ENCODE measurements around the gene HMGN4. TPM values are rescaled to one million over a fixed set of nuclear protein-coding genes. Genes with fewer than 3 reads are reported as not detected.

Gene HMGN4
- total and polyA plus RNA-seq, 9 of the 15 experiments (the other 6 are each of a cell fraction or from before 2014, with no cell fraction given), result 35.4 to 134 (median 94.1) TPM

GRCh38 chr6:26521600-26522391 lies 16.4 kb upstream of the HMGN4 start (continued):
- no peak for TF ChIP-seq FOXJ3 (CRISPR knock-in tag; IDR thresholded peaks at IDR 0.05)
- no peak; the same call in 1 of the 2 replicates for TF ChIP-seq ZBTB40 (IDR thresholded peaks at IDR 0.05)
- TF ChIP-seq ZBTB40 (CRISPR knock-in tag; IDR thresholded peaks at IDR 0.05), result no peak
- TF ChIP-seq RBM15 (IDR thresholded peaks at IDR 0.05; ENCODE audit: insufficient read depth, low read length), result no peak
- peak; percentile 61 for TF ChIP-seq PCBP1 (IDR thresholded peaks at IDR 0.05; ENCODE audit: low read depth, low read length, poor library complexity, severe bottlenecking)
- TF ChIP-seq MEF2A (IDR thresholded peaks at IDR 0.05; ENCODE audit: control insufficient read depth, low read depth, low read length), result no peak
- TF ChIP-seq BACH1 (tag; IDR thresholded peaks at IDR 0.05), result no peak
- peak; percentile 67 for TF ChIP-seq NFIC (IDR thresholded peaks at IDR 0.05)
- TF ChIP-seq ETS2 (tag; IDR thresholded peaks at IDR 0.05; ENCODE audit: borderline replicate concordance, poor library complexity, severe bottlenecking), result no peak
- no peak for TF ChIP-seq ZNF444 (CRISPR knock-in tag; IDR thresholded peaks at IDR 0.05)
- TF ChIP-seq TAF15 (IDR thresholded peaks at IDR 0.05; ENCODE audit: low read depth, low read length), result no peak
- peak; percentile 49 for TF ChIP-seq TBP (optimal IDR thresholded peaks at IDR 0.05; ENCODE audit: low read depth, low read length)
- TF ChIP-seq E2F3 (CRISPR knock-in tag; IDR thresholded peaks at IDR 0.05), result peak; percentile 78; the same call in 1 of the 2 replicates
- peak; percentile 50; the same call in 1 of the 2 replicates for TF ChIP-seq NR1H2 (CRISPR knock-in tag; IDR thresholded peaks at IDR 0.05)
- peak; percentile 96 for TF ChIP-seq NFRKB (IDR thresholded peaks at IDR 0.05; ENCODE audit: low read depth)
- no peak for TF ChIP-seq KLF13 (tag; IDR thresholded peaks at IDR 0.05; ENCODE audit: borderline replicate concordance, low read depth)
- TF ChIP-seq ETV5 (CRISPR knock-in tag; IDR thresholded peaks at IDR 0.05; ENCODE audit: low read depth), result peak; percentile 94
- TF ChIP-seq SMAD2 (IDR thresholded peaks at IDR 0.05; ENCODE audit: low read depth, low read length), result no peak
- no peak for TF ChIP-seq RBM17 (IDR thresholded peaks at IDR 0.05; ENCODE audit: borderline replicate concordance, low read depth, low read length)

Data from K562 (cell line).